GM21515 (cell line): ENCODE data around the gene PIP5K1B.

Source experiments
- ATAC-seq: cut with Tn5 transposase; IDR thresholded peaks from one replicate; pipeline ENCODE4 v1.9.1; 2021; ENCODE audit not compliant: unreplicated experiment

The PIP5K1B gene

GRCh38 chr9:68763104-68763503, 58.1 kb downstream of the PIP5K1B start:
- ATAC-seq, result no peak

GRCh38 chr9:68768619-68769018, 63.6 kb downstream of the PIP5K1B start:
- no peak for ATAC-seq

GRCh38 chr9:68769852-68770251, 64.8 kb downstream of the PIP5K1B start:
- ATAC-seq, result no peak

GRCh38 chr9:68771376-68771775, 66.3 kb downstream of the PIP5K1B start:
- no peak for ATAC-seq

GRCh38 chr9:68775003-68775730, 70.1 kb downstream of the PIP5K1B start:
- ATAC-seq, result no peak

GRCh38 chr9:68777070-68777763, 72.2 kb downstream of the PIP5K1B start:
- no peak for ATAC-seq

GRCh38 chr9:68778635-68779034, 73.6 kb downstream of the PIP5K1B start:
- no peak for ATAC-seq

- peak; percentile 72 for ATAC-seq
Observed at GRCh38 chr9:68779558-68780379, 74.7 kb downstream of the PIP5K1B start.

GRCh38 chr9:68780380-68780712, 75.3 kb downstream of the PIP5K1B start:
- no peak for ATAC-seq

- no peak for ATAC-seq
Observed at GRCh38 chr9:68780720-68781119, 75.7 kb downstream of the PIP5K1B start.

- ATAC-seq, result no peak
Observed at GRCh38 chr9:68781928-68782327, 76.9 kb downstream of the PIP5K1B start.

- no peak for ATAC-seq
Observed at GRCh38 chr9:68782546-68782945, 77.5 kb downstream of the PIP5K1B start.

- ATAC-seq, result no peak
Observed at GRCh38 chr9:68785965-68786364, 80.9 kb downstream of the PIP5K1B start.

GRCh38 chr9:68791169-68791568, 86.1 kb downstream of the PIP5K1B start:
- no peak for ATAC-seq

- peak; percentile 93 for ATAC-seq
Observed at GRCh38 chr9:68793605-68794343, 88.7 kb downstream of the PIP5K1B start.

GRCh38 chr9:68794898-68795297, 89.9 kb downstream of the PIP5K1B start:
- ATAC-seq, result no peak

GRCh38 chr9:68795411-68795810, 90.4 kb downstream of the PIP5K1B start:
- ATAC-seq, result no peak

GRCh38 chr9:68797116-68797515, 92.1 kb downstream of the PIP5K1B start:
- no peak for ATAC-seq

- ATAC-seq, result no peak
Observed at GRCh38 chr9:68798423-68798822, 93.4 kb downstream of the PIP5K1B start.

GRCh38 chr9:68800836-68801235, 95.8 kb downstream of the PIP5K1B start:
- ATAC-seq, result no peak

- peak; percentile 96 for ATAC-seq
Observed at GRCh38 chr9:68802525-68803015, 97.5 kb downstream of the PIP5K1B start.
